SH-SY5Y (cell line): ENCODE results near the gene PELI3.

Experiments
- GATA2 ChIP-seq: IDR thresholded peaks from 2 replicates; pipeline ENCODE4 v1.6.1; 2011; ENCODE audit warnings: mild to moderate bottlenecking, low read depth, low read length
- GATA3 ChIP-seq: IDR thresholded peaks from 2 replicates; pipeline ENCODE4 v1.6.1; 2011; ENCODE audit warnings: low read depth, mild to moderate bottlenecking, low read length, moderate library complexity

DNA sequence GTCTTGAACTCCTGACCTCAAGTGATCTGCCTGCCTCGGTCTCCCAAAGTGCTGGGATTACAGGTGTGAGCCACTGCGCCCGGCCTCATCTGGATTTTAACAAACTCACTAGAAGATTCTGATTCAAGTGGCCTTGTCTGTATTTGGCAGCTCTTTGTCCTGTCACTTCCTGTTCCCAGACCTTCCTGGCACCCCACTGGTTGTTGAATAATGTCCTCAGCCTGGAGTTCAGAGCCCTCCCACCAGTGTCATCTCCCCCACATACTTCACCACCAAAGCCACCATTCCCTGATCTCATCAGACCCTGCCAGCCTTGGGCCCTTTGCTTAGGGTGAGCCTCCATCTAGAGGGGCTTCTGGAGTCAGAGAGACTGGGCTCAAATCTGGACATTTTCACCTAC, 3.3 kb downstream of the PELI3 start:
- TF ChIP-seq GATA2 (no peak), GATA3 (no peak)
